ENCODE measurements around the gene PMVK.

GRCh38 chr1:154972213-154972516, 35.6 kb upstream of the PMVK start:
- TF ChIP-seq CTCF (conservative IDR thresholded peaks at IDR 0.05 in 1 of 2, IDR thresholded peaks at IDR 0.05 in 1 of 2; ENCODE audit: low read depth in 1 of 2, low read length in 2 of 2) (no peak), EZH2 (IDR thresholded peaks at IDR 0.05; ENCODE audit: low read length, missing control alignments) (no peak)
